ENCODE results near the gene TMA7B. TPM values are rescaled to one million over a fixed set of nuclear protein-coding genes. Genes with fewer than 3 reads are reported as not detected.

TMA7B gene
- total RNA-seq, 1 donor from 2014 or later, result 1.7 TPM

- Histone ChIP-seq H3K27ac (no peak overlapping the region), H3K27me3 (no peaks in the 10 kb centered on the region), H3K36me3 (no peaks in the 10 kb centered on the region), H3K9me3 (no peaks in the 10 kb centered on the region), H3K4me3 (no peak overlapping the region), H3K4me1 (no peaks in the 10 kb centered on the region)
- DNase-seq (ENCODE audit: extremely low spot score in 2 of 2), result no peak
- TF ChIP-seq CTCF (IDR thresholded peaks at IDR 0.05) (no peak), POLR2A (IDR thresholded peaks at IDR 0.05) (no peak), POLR2AphosphoS5 (IDR thresholded peaks at IDR 0.05; ENCODE audit: insufficient read depth in 1 of 2, low read depth in 1 of 2) (no peak)
- intact Hi-C loops (cut with DNase I), result no loop called here
These were observed 36.5 kb upstream of the TMA7B start for GRCh38 chr22:39923696-39924095.

GRCh38 chr22:39924286-39924685 lies 35.9 kb upstream of the TMA7B start:
- Histone ChIP-seq H3K27ac (no peak overlapping the region), H3K4me3 (no peak overlapping the region), H3K4me1 (no peaks in the 10 kb centered on the region), H3K36me3 (no peaks in the 10 kb centered on the region), H3K9me3 (no peaks in the 10 kb centered on the region), H3K27me3 (no peaks in the 10 kb centered on the region)
- TF ChIP-seq POLR2A (IDR thresholded peaks at IDR 0.05) (no peak), POLR2AphosphoS5 (IDR thresholded peaks at IDR 0.05; ENCODE audit: insufficient read depth in 1 of 2, low read depth in 1 of 2) (no peak), CTCF (IDR thresholded peaks at IDR 0.05) (no peak)
- DNase-seq (ENCODE audit: extremely low spot score in 2 of 2), result no peak
- intact Hi-C loops (cut with DNase I), result no loop called here

GRCh38 chr22:39925273-39925672 lies 34.9 kb upstream of the TMA7B start:
- Histone ChIP-seq H3K27ac (no peak overlapping the region), H3K36me3 (no peaks in the 10 kb centered on the region), H3K9me3 (no peaks in the 10 kb centered on the region), H3K4me3 (no peak overlapping the region), H3K27me3 (no peaks in the 10 kb centered on the region), H3K4me1 (no peaks in the 10 kb centered on the region)
- no peak for DNase-seq (ENCODE audit: extremely low spot score in 2 of 2)
- TF ChIP-seq POLR2A (IDR thresholded peaks at IDR 0.05) (no peak), CTCF (IDR thresholded peaks at IDR 0.05) (no peak), POLR2AphosphoS5 (IDR thresholded peaks at IDR 0.05; ENCODE audit: insufficient read depth in 1 of 2, low read depth in 1 of 2) (no peak)
- intact Hi-C loops (cut with DNase I), result no loop called here

- H3K27ac ChIP-seq, result no peak overlapping the region
- no peak overlapping the region for H3K4me3 ChIP-seq
- H3K36me3 ChIP-seq, result no peaks in the 10 kb centered on the region
- no peak for DNase-seq (ENCODE audit: extremely low spot score in 2 of 2)
- no peaks in the 10 kb centered on the region for H3K27me3 ChIP-seq
- TF ChIP-seq POLR2A (IDR thresholded peaks at IDR 0.05) (no peak), CTCF (IDR thresholded peaks at IDR 0.05) (no peak), POLR2AphosphoS5 (IDR thresholded peaks at IDR 0.05; ENCODE audit: insufficient read depth in 1 of 2, low read depth in 1 of 2) (no peak)
- intact Hi-C loops (cut with DNase I), result no loop called here
- no peaks in the 10 kb centered on the region for H3K4me1 ChIP-seq
- H3K9me3 ChIP-seq, result no peaks in the 10 kb centered on the region
These were observed 34.1 kb upstream of the TMA7B start for GRCh38 chr22:39925909-39926679.

- intact Hi-C loops (cut with DNase I), result no loop called here
- H3K36me3 ChIP-seq, result no peaks in the 10 kb centered on the region
- DNase-seq (ENCODE audit: extremely low spot score in 2 of 2), result no peak
- H3K27me3 ChIP-seq, result no peaks in the 10 kb centered on the region
- no peak overlapping the region for H3K4me3 ChIP-seq
- H3K9me3 ChIP-seq, result no peaks in the 10 kb centered on the region
- TF ChIP-seq POLR2A (IDR thresholded peaks at IDR 0.05) (no peak), POLR2AphosphoS5 (IDR thresholded peaks at IDR 0.05; ENCODE audit: insufficient read depth in 1 of 2, low read depth in 1 of 2) (no peak), CTCF (IDR thresholded peaks at IDR 0.05) (no peak)
- H3K4me1 ChIP-seq, result no peaks in the 10 kb centered on the region
- no peak overlapping the region for H3K27ac ChIP-seq
These were observed 33.4 kb upstream of the TMA7B start for GRCh38 chr22:39926753-39927152.
